Uterus (tissue), 4 donors: ENCODE data around the gene TTLL4. TPM values are rescaled to one million over a fixed set of nuclear protein-coding genes. Genes with fewer than 3 reads are reported as not detected.

ENCODE experiments used
- DNase-seq, 2 donors: peaks; one replicate each; pipeline ENCODE4 v3.0.0-alpha.2; 2019 to 2020
- H3K27ac ChIP-seq, 2 donors: fragments of 200-600 bp; sonication (generic); 1 replicate in 1 of 2; 2 replicates in 1 of 2; pipeline ENCODE4 v1.5.1; 2016 to 2018
- H3K27me3 ChIP-seq, 2 donors: fragments of 200-600 bp; sonication (generic); one replicate each; pipeline ENCODE4 v1.5.1; 2018 to 2019; ENCODE audit warnings: control low read depth in 1 of 2
- H3K36me3 ChIP-seq, 2 donors: fragments of 200-600 bp; sonication (generic); one replicate each; pipeline ENCODE4 v1.5.1; 2019; ENCODE audit warnings: control low read depth in 1 of 2
- H3K4me1 ChIP-seq, 2 donors: fragments of 200-600 bp; sonication (generic); one replicate each; pipeline ENCODE4 v1.5.1; 2018 to 2019; ENCODE audit warnings: control low read depth in 1 of 2
- H3K4me3 ChIP-seq, 2 donors: fragments of 200-600 bp; sonication (generic); 1 replicate in 1 of 2; 2 replicates in 1 of 2; pipeline ENCODE4 v1.5.1; 2018 to 2019; ENCODE audit warnings: mild to moderate bottlenecking in 1 of 2
- H3K9me3 ChIP-seq, 2 donors: fragments of 200-600 bp; sonication (generic); one replicate each; pipeline ENCODE4 v1.5.1; 2019; ENCODE audit warnings: control low read depth in 1 of 2
- POLR2A ChIP-seq, 2 donors: fragments of 450-650 bp; IDR thresholded peaks; one replicate each; pipeline ENCODE4 v1.6.1; 2016; ENCODE audit warnings: antibody characterized with exemption in 2 of 2, mild to moderate bottlenecking in 1 of 2, moderate library complexity in 1 of 2
- intact Hi-C: fragments of 100-400 bp; cut with DNase I; formaldehyde crosslinking; loops from one replicate; pipeline ENCODE4 v1.15.1; 2023; ENCODE audit warnings: low total_unique reads
- total RNA-seq, 4 donors: library from RNA; depleted of rRNA in 3 of 4; stranded (reverse); fragments of >200 nt in 3 of 4; gene quantifications; one replicate each; pipeline versions ENCODE4 v1.1.0 to v1.2.4, GENCODE V29; 2014 to 2023
- TF ChIP-seq, protein P1 (sequence below), 4 experiments: fragments of 200-600 bp in 2 of 4; fragments of 450-650 bp in 2 of 4; sonication (generic) in 2 of 4; IDR thresholded peaks; one replicate each; pipeline ENCODE4 v1.5.1; 2016 to 2019; ENCODE audit warnings: antibody characterized with exemption in 4 of 4, mild to moderate bottlenecking in 2 of 4, moderate library complexity in 1 of 4
- donor health status: DM: yes; HTN: yes; CAD: no.

The TTLL4 gene
- total RNA-seq, 4 donors from 2014 or later = 13.1 to 117 (median 25.7) TPM

DNA sequence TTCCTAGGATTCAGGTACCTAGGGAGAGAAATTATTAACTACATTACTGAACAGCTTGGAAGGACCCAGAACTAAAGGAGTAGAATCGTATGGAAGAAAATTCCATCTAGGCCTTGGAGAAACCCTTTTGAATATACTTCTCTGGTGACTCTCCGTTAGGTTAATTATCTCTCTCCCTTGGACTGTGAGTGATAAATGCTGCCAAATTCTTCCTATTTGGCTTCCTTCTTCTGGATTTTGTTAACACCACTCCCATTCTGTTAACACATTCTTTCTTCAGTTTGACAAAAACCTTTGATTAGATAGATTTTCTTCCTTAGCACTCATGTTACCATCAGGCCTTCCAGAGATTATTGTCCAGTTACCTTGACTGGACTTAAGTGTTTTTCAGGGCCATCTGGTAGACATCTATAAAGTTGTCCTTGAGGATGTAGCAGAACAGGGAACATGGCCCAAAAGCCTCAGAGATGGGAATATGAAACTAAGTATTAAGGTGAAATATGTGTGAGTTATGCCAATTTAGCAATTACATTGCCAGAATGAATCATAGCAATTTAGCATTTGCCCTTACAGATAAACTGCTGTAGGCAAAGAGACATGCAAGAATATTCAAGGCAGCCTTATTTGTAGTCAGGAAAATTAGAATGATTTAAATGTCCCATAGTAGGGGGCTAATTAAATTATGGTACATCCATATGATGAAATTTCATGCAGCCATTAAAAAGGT is 78.1 kb downstream of the TTLL4 start:
- Histone ChIP-seq H3K4me3 (no peak overlapping the region), H3K4me1 (no peaks in the 10 kb centered on the region), H3K9me3 (no peaks in the 10 kb centered on the region), H3K36me3 (no peaks in the 10 kb centered on the region), H3K27ac (no peak overlapping the region), H3K27me3 (no peaks in the 10 kb centered on the region)
- intact Hi-C loops = no loop called here
- DNase-seq = no peak
- no peak for TF ChIP-seq POLR2A (IDR thresholded peaks at IDR 0.05)
- TF ChIP-seq, protein P1, sequence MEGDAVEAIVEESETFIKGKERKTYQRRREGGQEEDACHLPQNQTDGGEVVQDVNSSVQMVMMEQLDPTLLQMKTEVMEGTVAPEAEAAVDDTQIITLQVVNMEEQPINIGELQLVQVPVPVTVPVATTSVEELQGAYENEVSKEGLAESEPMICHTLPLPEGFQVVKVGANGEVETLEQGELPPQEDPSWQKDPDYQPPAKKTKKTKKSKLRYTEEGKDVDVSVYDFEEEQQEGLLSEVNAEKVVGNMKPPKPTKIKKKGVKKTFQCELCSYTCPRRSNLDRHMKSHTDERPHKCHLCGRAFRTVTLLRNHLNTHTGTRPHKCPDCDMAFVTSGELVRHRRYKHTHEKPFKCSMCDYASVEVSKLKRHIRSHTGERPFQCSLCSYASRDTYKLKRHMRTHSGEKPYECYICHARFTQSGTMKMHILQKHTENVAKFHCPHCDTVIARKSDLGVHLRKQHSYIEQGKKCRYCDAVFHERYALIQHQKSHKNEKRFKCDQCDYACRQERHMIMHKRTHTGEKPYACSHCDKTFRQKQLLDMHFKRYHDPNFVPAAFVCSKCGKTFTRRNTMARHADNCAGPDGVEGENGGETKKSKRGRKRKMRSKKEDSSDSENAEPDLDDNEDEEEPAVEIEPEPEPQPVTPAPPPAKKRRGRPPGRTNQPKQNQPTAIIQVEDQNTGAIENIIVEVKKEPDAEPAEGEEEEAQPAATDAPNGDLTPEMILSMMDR (IDR thresholded peaks at IDR 0.05) = no peak

DNA sequence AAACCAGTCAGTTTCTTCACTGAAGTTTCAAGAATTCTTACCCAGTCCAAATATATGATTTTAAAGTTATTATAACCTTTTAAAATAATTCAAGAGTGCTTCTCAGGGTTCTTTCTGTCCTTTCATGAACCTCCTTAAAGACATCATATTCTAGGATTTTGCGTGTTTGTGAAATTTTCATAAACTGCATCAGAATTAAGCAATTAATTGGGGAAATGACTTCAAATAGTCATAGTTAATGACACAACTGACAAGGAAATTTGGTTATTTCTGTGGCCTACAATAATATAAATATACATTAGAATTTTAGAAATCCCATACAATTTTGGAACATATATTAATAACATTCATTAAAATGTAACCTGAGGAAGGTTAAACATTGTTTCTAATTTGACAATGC is 81.8 kb downstream of the TTLL4 start:
- Histone ChIP-seq H3K4me1 (no peaks in the 10 kb centered on the region), H3K9me3 (no peaks in the 10 kb centered on the region), H3K36me3 (no peaks in the 10 kb centered on the region), H3K27me3 (no peaks in the 10 kb centered on the region), H3K27ac (no peak overlapping the region), H3K4me3 (no peak overlapping the region)
- DNase-seq = no peak
- intact Hi-C loops = no loop called here
- TF ChIP-seq, protein P1 (IDR thresholded peaks at IDR 0.05) = no peak
- no peak for TF ChIP-seq POLR2A (IDR thresholded peaks at IDR 0.05)

DNA sequence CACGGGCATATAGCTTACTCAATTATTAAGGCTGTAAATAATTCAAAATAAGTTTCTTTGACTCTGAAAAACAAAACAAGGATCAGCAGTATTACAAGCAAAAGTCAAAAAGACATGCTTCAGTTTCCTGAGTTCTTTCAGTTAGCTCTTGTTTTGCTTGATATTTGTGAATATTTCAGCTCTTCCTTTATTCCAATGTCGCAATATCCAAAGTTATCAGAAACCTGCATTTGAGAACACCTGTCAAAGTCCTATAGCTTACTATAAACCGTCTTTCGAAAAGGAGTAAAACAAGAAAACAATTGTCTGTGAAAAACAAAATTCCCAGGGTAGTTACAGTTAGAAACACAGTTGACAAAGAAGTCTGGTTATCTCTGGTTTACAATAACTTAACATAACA is 86.1 kb downstream of the TTLL4 start:
- intact Hi-C loops = no loop called here
- TF ChIP-seq POLR2A (IDR thresholded peaks at IDR 0.05) = no peak
- TF ChIP-seq, protein P1 (IDR thresholded peaks at IDR 0.05) = no peak
- H3K36me3 ChIP-seq = no peaks in the 10 kb centered on the region
- no peak for DNase-seq
- H3K4me1 ChIP-seq = no peaks in the 10 kb centered on the region
- H3K9me3 ChIP-seq = no peaks in the 10 kb centered on the region
- H3K27me3 ChIP-seq = no peaks in the 10 kb centered on the region
- no peak overlapping the region for H3K4me3 ChIP-seq
- no peak overlapping the region for H3K27ac ChIP-seq

DNA sequence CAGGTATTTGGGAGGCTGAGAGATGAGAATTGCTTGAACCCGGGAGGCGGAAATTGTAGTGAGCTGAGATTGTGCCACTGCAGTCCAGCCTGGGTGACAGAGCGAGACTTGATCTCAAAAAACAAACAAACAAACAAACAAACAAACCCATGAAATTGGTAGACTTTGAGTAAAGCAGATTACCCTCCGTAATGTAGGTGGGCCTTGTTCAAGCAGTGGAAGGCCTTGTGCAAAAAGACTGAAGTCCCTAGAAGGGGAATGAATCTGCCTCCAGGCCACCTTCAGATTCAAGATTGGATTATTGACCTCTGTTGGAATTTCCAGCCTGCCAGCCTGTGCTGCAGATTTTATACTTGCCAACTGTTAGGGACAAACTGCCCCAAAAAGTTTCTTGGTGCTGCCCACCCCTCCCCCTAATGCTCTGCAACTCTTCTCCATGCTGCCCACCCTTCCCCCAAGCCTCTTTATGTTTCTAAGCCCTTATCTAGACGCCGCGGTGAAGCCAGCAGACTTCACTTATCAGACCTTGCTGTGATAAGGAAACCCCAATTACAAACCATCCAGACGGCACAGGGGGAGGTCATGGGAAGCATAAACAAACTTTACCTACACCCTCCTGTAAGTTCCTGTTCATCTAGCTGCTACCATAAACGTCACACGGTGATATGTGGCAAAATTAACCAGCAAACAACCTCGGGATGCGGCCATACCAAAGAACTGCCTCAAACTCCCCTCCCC is 88.3 kb downstream of the TTLL4 start:
- no peak overlapping the region for H3K4me3 ChIP-seq
- H3K27ac ChIP-seq = no peak overlapping the region
- H3K27me3 ChIP-seq = no peaks in the 10 kb centered on the region
- TF ChIP-seq, protein P1 (IDR thresholded peaks at IDR 0.05) = no peak
- TF ChIP-seq POLR2A (IDR thresholded peaks at IDR 0.05) = no peak
- DNase-seq = no peak
- no peaks in the 10 kb centered on the region for H3K9me3 ChIP-seq
- H3K36me3 ChIP-seq = no peaks in the 10 kb centered on the region
- no peaks in the 10 kb centered on the region for H3K4me1 ChIP-seq
- intact Hi-C loops = no loop called here

DNA sequence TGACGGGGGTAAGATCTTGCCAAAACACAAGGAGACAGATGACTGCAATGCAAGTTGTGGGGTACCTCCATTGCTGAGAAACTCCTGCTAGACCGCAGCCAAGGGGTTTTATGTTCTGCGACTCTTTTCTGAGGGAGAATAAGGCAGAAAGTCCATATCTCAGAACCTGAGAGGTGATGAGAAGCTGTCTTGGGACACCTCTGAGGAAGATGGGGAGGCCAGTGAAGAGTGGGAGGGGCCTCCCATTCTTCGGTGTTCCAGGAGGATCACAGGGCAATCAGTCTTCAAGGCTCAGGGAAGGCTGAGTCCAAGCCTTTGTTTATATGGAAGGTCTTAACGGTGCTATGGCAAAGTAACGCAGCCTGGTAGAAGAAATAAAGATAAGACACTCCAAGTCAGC is 89.4 kb downstream of the TTLL4 start:
- H3K27me3 ChIP-seq = no peaks in the 10 kb centered on the region
- H3K27ac ChIP-seq = no peak overlapping the region
- H3K4me1 ChIP-seq = no peaks in the 10 kb centered on the region
- intact Hi-C loops = no loop called here
- H3K4me3 ChIP-seq = no peak overlapping the region
- H3K36me3 ChIP-seq = no peaks in the 10 kb centered on the region
- DNase-seq = no peak
- TF ChIP-seq POLR2A (IDR thresholded peaks at IDR 0.05) = no peak
- TF ChIP-seq, protein P1 (IDR thresholded peaks at IDR 0.05) = no peak
- no peaks in the 10 kb centered on the region for H3K9me3 ChIP-seq
